Subcutaneous adipose tissue (tissue), 4 donors: ENCODE data around the gene VTI1A. TPM values are rescaled to one million over a fixed set of nuclear protein-coding genes. Genes with fewer than 3 reads are reported as not detected.

ENCODE experiments used
- CTCF ChIP-seq: fragments of 450-650 bp; IDR thresholded peaks from one replicate; pipeline ENCODE4 v1.5.1; 2016; ENCODE audit warnings: low read depth, mild to moderate bottlenecking, control low read depth, antibody characterized with exemption, moderate library complexity
- total RNA-seq, 4 donors: library from RNA; depleted of rRNA; stranded (reverse); fragments of >200 nt; gene quantifications; one replicate each; pipeline ENCODE4 v1.1.0, GENCODE V29; 2016

Gene VTI1A
- total RNA-seq, 4 donors from 2014 or later, result 48.4 to 70.3 (median 61.9) TPM

- TF ChIP-seq CTCF, result no peak
Observed at GRCh38 chr10:112434988-112435619, 11.9 kb upstream of the VTI1A start.

GRCh38 chr10:112438356-112438755 is 8.7 kb upstream of the VTI1A start:
- TF ChIP-seq CTCF, result no peak

- no peak for TF ChIP-seq CTCF
Observed at GRCh38 chr10:112441520-112441919, 5.5 kb upstream of the VTI1A start.

GRCh38 chr10:112442063-112442462 is 5.0 kb upstream of the VTI1A start:
- no peak for TF ChIP-seq CTCF

GRCh38 chr10:112446055-112446854 is 760 bp upstream of the VTI1A start:
- no peak for TF ChIP-seq CTCF

GRCh38 chr10:112447620-112447928 is 559 bp downstream of the VTI1A start:
- no peak for TF ChIP-seq CTCF

GRCh38 chr10:112448888-112449287 is 1.9 kb downstream of the VTI1A start:
- TF ChIP-seq CTCF, result no peak
